ENCODE results near the gene HOMER3.
"Not testable (repeated sequence)": the region's sequence is repeated elsewhere in the genome, so short reads cannot be mapped to it uniquely, and the experiment has no call there.

- not testable (repeated sequence) for TF ChIP-seq CTCF (IDR thresholded peaks at IDR 0.05); POLR2AphosphoS5 (IDR thresholded peaks at IDR 0.05; ENCODE audit: insufficient read depth in 1 of 2, low read depth in 1 of 2); POLR2A (IDR thresholded peaks at IDR 0.05)
Observed at GRCh38 chr19:18917593-18917992, 23.4 kb downstream of the HOMER3 start.

Data from vagina (tissue), 2 donors.